GM10266 (cell line): Measurements from ENCODE around the gene AACS.

Source experiments
- DNase-seq: peaks from one replicate; pipeline ENCODE4 v3.0.0; 2012; ENCODE audit errors: extremely low spot score
- TF ChIP-seq, protein P1 (sequence below): IDR thresholded peaks from 2 replicates; pipeline ENCODE4 v1.5.1; 2012; ENCODE audit warnings: mild to moderate bottlenecking, low read depth; ENCODE audit not compliant: control insufficient read depth, insufficient read depth; ENCODE audit errors: missing control alignments

The AACS gene

DNA sequence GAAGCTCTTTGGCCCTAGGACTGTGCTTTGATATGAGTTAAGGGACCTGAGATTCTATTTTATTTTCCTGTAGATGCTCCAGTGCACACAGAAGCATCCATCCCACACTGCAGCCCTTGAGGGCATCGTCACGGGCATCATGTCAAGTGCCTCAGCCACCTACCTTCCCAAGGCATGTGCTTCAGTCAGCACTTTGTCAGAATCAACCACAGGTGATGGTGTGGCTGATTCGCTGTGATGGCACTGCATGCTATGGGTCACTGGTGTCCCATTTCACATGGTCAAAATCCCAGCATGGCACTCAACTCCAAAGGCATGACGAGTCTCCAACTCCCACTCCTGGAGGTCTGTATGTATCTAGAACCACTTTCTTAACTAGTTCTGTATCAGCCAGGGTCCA, 100.8 kb downstream of the AACS start:
- no peak for DNase-seq
- TF ChIP-seq, protein P1, sequence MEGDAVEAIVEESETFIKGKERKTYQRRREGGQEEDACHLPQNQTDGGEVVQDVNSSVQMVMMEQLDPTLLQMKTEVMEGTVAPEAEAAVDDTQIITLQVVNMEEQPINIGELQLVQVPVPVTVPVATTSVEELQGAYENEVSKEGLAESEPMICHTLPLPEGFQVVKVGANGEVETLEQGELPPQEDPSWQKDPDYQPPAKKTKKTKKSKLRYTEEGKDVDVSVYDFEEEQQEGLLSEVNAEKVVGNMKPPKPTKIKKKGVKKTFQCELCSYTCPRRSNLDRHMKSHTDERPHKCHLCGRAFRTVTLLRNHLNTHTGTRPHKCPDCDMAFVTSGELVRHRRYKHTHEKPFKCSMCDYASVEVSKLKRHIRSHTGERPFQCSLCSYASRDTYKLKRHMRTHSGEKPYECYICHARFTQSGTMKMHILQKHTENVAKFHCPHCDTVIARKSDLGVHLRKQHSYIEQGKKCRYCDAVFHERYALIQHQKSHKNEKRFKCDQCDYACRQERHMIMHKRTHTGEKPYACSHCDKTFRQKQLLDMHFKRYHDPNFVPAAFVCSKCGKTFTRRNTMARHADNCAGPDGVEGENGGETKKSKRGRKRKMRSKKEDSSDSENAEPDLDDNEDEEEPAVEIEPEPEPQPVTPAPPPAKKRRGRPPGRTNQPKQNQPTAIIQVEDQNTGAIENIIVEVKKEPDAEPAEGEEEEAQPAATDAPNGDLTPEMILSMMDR: no peak

DNA sequence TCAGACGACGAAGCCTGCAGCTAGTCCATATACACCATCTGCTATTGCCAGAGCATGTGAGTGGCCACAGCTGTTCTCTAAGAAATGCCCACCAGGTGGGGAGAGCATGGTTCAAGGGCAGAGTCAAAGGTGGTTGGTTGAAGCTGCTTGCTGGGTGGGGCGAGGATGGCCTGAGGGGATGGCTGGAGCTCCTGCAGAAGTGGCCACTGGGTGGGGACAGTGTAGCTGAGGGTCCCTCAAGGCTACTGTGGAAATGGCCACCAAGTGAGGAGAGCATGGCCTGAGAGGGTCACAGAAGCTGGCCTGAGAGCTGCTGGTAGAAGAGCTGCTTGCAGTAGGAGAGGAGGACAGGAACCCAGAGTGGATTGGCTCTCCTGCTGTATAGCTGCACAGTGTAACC, 102.4 kb downstream of the AACS start:
- TF ChIP-seq, protein P1: no peak
- DNase-seq: no peak

DNA sequence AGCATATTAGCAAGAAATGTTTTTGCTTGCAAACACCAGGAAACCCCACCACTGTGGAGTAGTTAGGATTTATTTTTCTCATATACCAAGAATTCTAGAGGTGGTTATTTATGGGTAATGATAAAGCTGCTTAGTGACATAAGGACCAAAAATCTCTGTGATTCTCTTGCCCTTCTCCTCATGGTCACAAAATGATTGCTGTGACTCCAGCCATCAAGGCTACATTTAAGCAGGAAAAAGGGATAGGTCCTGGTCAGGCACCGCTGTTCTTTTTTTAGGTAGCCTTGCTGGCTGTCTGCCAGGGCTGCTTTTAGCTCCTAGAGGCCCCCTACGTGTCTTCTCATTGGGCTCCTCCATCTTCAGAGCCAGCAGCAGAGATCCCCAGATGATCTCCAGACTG, 104.2 kb downstream of the AACS start:
- DNase-seq: no peak
- TF ChIP-seq, protein P1: no peak

DNA sequence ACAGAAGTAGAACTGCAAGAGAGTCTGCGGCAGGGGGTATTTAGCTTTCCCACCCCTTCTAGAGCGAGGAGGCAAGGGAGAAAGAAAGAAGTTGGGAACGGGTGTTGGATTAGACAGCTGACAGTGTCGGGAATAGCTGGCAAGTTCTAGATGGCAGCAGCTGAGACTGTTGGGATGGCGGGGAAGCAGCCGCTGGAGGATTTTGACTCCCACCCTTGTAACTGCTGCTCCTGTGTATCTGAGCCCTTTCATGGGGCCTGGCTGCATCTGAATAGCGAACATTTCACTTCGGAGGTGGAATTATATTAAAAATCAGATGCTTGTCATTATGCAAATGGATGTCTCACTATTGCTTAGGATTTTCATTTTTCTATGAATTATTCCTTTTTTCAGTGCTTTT, 104.6 kb downstream of the AACS start:
- TF ChIP-seq, protein P1: no peak
- no peak for DNase-seq

DNA sequence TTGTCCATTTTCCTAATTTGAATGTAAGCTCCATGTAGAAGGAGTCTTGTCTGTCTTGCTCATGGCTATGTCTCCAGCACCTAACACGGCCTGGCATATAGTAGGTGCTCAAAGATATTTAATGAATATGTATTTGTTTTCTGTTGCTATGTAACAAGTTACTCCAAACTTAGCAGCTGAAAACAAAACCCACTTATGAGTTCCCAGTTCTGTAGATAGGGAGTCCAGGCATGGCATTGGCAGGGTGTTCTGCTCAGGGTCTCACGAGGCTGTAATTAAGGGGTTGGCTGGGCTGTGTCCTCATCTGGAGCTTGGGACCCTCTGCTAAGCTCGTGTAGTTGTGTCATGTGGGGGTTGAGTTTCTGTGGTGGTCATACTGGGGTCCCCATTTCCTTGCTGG, 106.0 kb downstream of the AACS start:
- DNase-seq: no peak
- TF ChIP-seq, protein P1: no peak

DNA sequence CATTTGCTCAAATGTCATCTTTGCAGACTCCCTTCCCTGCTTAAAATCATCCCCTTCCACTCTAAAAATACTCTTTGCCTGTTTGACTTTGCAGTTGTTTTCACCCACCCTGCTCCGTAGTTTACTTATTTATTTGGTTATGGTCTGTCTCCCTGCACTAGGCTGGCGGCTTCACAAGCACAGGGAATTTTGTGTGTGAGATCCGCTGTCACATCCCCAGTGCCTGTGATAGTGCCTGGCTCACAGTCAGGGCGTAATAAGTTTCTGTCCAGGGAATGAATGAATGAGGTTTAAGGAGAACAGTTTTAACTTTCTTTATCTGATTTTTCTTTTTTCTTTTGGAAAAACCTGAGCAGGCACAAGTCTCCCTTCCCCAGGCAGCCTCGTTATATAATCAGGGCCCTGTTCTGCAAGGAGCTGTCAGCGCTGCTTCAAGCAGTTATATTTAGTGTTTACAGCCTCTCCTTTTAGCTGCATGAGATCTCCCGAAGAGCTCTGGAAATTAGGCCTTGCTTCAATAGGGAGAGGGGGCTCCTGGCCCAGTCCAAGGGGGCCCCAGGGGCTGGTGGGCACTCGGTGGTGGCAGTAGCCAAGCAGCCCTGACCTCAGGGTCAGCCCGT, 107.1 kb downstream of the AACS start:
- no peak for DNase-seq
- TF ChIP-seq, protein P1: no peak

DNA sequence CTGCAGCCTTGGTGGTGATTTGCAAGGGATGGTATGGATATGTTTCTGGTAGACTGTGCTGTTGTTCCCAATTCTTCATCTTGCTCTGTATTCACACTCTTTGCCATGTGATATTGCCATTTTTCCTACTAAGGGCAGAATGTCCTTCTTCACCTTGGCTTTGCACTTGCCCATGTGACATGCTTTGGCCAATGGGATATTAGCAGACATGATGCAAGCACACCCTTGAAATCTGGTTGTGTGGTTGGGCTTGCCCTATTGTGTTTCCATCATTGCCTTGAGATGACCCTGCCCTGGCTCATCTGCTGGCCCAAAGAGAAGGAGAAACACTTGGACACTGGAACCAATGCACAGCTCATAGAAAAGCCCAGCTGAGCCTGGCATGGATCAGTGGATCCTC, 110.3 kb downstream of the AACS start:
- no peak for DNase-seq

More for the DNA sequence above, 110.3 kb downstream of the AACS start:
- TF ChIP-seq, protein P1: no peak
